HEK293 (cell line): ENCODE data around the gene CFAP45.
A peak's percentile ranks its signal among the peaks of the same experiment; 100 is the strongest.

Experiments used
- ATF2 ChIP-seq: fragments of 450-650 bp; formaldehyde crosslinking; IDR thresholded peaks from 2 replicates; pipeline ENCODE4 v1.5.1; 2016; ENCODE audit warnings: missing biosample characterization, missing genetic modification characterization, low read depth
- INSM2 ChIP-seq: fragments of 450-650 bp; formaldehyde crosslinking; IDR thresholded peaks from 2 replicates; pipeline ENCODE4 v1.5.1; 2016; ENCODE audit warnings: missing biosample characterization, missing genetic modification characterization
- OVOL3 ChIP-seq: fragments of 450-650 bp; formaldehyde crosslinking; IDR thresholded peaks from 2 replicates; pipeline ENCODE4 v1.5.1; 2016; ENCODE audit warnings: missing biosample characterization, missing genetic modification characterization
- PBX3 ChIP-seq: sonication (generic); formaldehyde crosslinking; IDR thresholded peaks from 2 replicates; pipeline ENCODE4 v1.8.1; 2022; ENCODE audit warnings: mild to moderate bottlenecking, moderate library complexity, missing genetic modification reagents
- PRDM6 ChIP-seq: fragments of 450-650 bp; formaldehyde crosslinking; IDR thresholded peaks from 2 replicates; pipeline ENCODE4 v1.5.1; 2017; ENCODE audit warnings: missing biosample characterization, missing genetic modification characterization
- SCRT2 ChIP-seq: fragments of 450-650 bp; formaldehyde crosslinking; IDR thresholded peaks from 2 replicates; pipeline ENCODE4 v1.5.1; 2016; ENCODE audit warnings: missing biosample characterization, missing genetic modification characterization
- TCF7L2 ChIP-seq: IDR thresholded peaks from 2 replicates; pipeline ENCODE4 v1.6.1; 2011; ENCODE audit warnings: low read depth, mild to moderate bottlenecking, inconsistent platforms, low read length, moderate library complexity, borderline replicate concordance
- ZBTB11 ChIP-seq: fragments of 450-650 bp; formaldehyde crosslinking; conservative IDR thresholded peaks from 2 replicates; pipeline ENCODE4 v1.5.1; 2016; ENCODE audit warnings: low read depth, missing biosample characterization, missing genetic modification characterization
- ZBTB8A ChIP-seq: fragments of 450-650 bp; formaldehyde crosslinking; IDR thresholded peaks from 2 replicates; pipeline ENCODE4 v1.5.1; 2016; ENCODE audit warnings: missing biosample characterization, missing genetic modification characterization
- ZEB2 ChIP-seq: fragments of 450-650 bp; formaldehyde crosslinking; IDR thresholded peaks from 2 replicates; pipeline ENCODE4 v1.5.1; 2016; ENCODE audit warnings: missing biosample characterization, missing genetic modification characterization
- ZFP3 ChIP-seq: fragments of 450-650 bp; formaldehyde crosslinking; IDR thresholded peaks from 2 replicates; pipeline ENCODE4 v1.5.1; 2016; ENCODE audit warnings: low read depth, missing biosample characterization, missing genetic modification characterization
- ZNF157 ChIP-seq: fragments of 450-650 bp; formaldehyde crosslinking; IDR thresholded peaks from 2 replicates; pipeline ENCODE4 v1.5.1; 2016; ENCODE audit warnings: missing biosample characterization, missing genetic modification characterization
- ZNF184 ChIP-seq: fragments of 450-650 bp; IDR thresholded peaks from 2 replicates; pipeline ENCODE4 v1.5.1; 2018; ENCODE audit warnings: missing biosample characterization, mild to moderate bottlenecking, missing genetic modification characterization
- ZNF362 ChIP-seq: fragments of 450-650 bp; formaldehyde crosslinking; IDR thresholded peaks from 2 replicates; pipeline ENCODE4 v1.5.1; 2016; ENCODE audit warnings: missing biosample characterization, missing genetic modification characterization
- ZNF488 ChIP-seq: fragments of 450-650 bp; formaldehyde crosslinking; IDR thresholded peaks from 2 replicates; pipeline ENCODE4 v1.5.1; 2016; ENCODE audit warnings: missing biosample characterization, missing genetic modification characterization
- ZNF530 ChIP-seq: fragments of 450-650 bp; formaldehyde crosslinking; IDR thresholded peaks from 2 replicates; pipeline ENCODE4 v1.5.1; 2016; ENCODE audit warnings: low read depth, missing biosample characterization, missing genetic modification characterization
- ZNF548 ChIP-seq: fragments of 450-650 bp; formaldehyde crosslinking; IDR thresholded peaks from 2 replicates; pipeline ENCODE4 v1.5.1; 2016; ENCODE audit warnings: missing biosample characterization, missing genetic modification characterization
- ZNF654 ChIP-seq: fragments of 450-650 bp; formaldehyde crosslinking; IDR thresholded peaks from 2 replicates; pipeline ENCODE4 v1.5.1; 2016; ENCODE audit warnings: low read depth, missing biosample characterization, missing genetic modification characterization
- ZNF658 ChIP-seq: fragments of 450-650 bp; formaldehyde crosslinking; IDR thresholded peaks from 2 replicates; pipeline ENCODE4; 2016; ENCODE audit warnings: missing biosample characterization, missing genetic modification characterization
- ZNF701 ChIP-seq: fragments of 450-650 bp; formaldehyde crosslinking; IDR thresholded peaks from 2 replicates; pipeline ENCODE4 v1.5.1; 2016; ENCODE audit warnings: missing biosample characterization, missing genetic modification characterization
- ZNF704 ChIP-seq: fragments of 450-650 bp; formaldehyde crosslinking; IDR thresholded peaks from 2 replicates; pipeline ENCODE4 v1.5.1; 2016; ENCODE audit warnings: missing biosample characterization, missing genetic modification characterization
- ZNF776 ChIP-seq: fragments of 450-650 bp; formaldehyde crosslinking; IDR thresholded peaks from 2 replicates; pipeline ENCODE4 v1.5.0; 2017; ENCODE audit warnings: missing biosample characterization, missing genetic modification characterization, borderline replicate concordance
- ZSCAN16 ChIP-seq: fragments of 450-650 bp; formaldehyde crosslinking; IDR thresholded peaks from 2 replicates; pipeline ENCODE4 v1.5.1; 2016; ENCODE audit warnings: missing biosample characterization, missing genetic modification characterization
- ZSCAN5A ChIP-seq: fragments of 450-650 bp; formaldehyde crosslinking; IDR thresholded peaks from 2 replicates; pipeline ENCODE4 v1.5.1; 2016; ENCODE audit warnings: missing biosample characterization, missing genetic modification characterization

The CFAP45 gene

GRCh38 chr1:159881622-159882526, 18.1 kb downstream of the CFAP45 start (continued):
- TF ChIP-seq ZNF362 (tag by site-specific recombination): no peak
- no peak for TF ChIP-seq ZNF654 (tag by site-specific recombination)
- no peak for TF ChIP-seq ZSCAN16
- TF ChIP-seq PRDM6 (tag by site-specific recombination): no peak
- no peak for TF ChIP-seq ZFP3 (tag by site-specific recombination)
- TF ChIP-seq ATF2: no peak
- peak; percentile 75; the same call in 1 of the 2 replicates for TF ChIP-seq ZNF184
- TF ChIP-seq ZBTB11 (tag by site-specific recombination): no peak
- TF ChIP-seq PBX3: no peak
- TF ChIP-seq ZNF488: no peak
- TF ChIP-seq ZNF776: peak; percentile 78; the same call in 1 of the 2 replicates
- TF ChIP-seq ZSCAN5A (tag by site-specific recombination): no peak
- no peak for TF ChIP-seq OVOL3
- no peak for TF ChIP-seq ZBTB8A (tag by site-specific recombination)
- TF ChIP-seq ZNF704 (tag by site-specific recombination): no peak
- TF ChIP-seq ZNF157 (tag by site-specific recombination): no peak
- TF ChIP-seq ZNF530 (tag by site-specific recombination): no peak
- TF ChIP-seq INSM2 (tag by site-specific recombination): no peak
- TF ChIP-seq ZNF658: no peak
- no peak for TF ChIP-seq ZNF548
- TF ChIP-seq ZEB2 (tag by site-specific recombination): no peak
- TF ChIP-seq TCF7L2: no peak
- TF ChIP-seq ZNF701 (tag by site-specific recombination): no peak
- no peak for TF ChIP-seq SCRT2 (tag by site-specific recombination)
